GM15510 (cell line): ENCODE data around the gene PARN.

ENCODE experiments used
- POLR2A ChIP-seq: IDR thresholded peaks from 3 replicates; pipeline ENCODE4 v1.6.1; 2011; ENCODE audit warnings: borderline replicate concordance; ENCODE audit not compliant: insufficient read length; ENCODE audit errors: extremely low read depth

PARN gene

DNA sequence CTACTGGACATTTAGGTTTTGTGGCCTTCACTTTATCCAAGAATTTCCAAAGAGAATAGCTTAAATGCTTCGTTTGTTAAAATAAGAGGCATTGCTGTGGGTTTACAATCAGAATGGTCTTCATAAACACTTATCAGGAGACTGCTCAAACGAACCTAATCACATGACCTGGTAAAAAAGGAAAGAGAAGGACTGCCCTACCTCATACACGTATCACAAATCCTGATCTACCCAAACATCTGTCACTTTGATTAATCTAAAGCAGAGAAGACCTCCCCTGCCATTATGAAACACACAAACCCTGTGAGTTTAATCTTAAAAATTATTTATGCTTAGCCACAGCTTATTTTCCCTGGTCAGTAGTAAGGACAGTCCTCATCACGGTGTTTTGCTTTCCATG is 76.6 kb downstream of the PARN start:
- no peak for TF ChIP-seq POLR2A

DNA sequence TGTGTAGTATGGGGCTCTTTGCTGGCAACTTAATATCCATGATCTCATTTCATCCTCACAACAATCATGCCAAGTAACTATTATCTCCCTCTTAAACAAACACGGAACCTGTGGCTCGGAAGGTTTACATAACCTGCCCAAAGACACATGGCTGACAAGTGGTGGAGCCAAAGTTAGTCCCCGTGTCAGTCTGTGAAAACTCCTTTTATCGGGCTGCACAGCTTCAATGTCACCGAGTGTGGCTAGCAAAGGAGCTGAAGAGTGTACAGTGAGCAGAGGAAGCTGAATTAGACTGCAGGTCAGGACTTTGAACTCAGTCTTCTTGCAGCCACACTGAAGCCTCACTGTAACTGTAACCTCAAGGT is 80.3 kb downstream of the PARN start:
- TF ChIP-seq POLR2A = no peak

DNA sequence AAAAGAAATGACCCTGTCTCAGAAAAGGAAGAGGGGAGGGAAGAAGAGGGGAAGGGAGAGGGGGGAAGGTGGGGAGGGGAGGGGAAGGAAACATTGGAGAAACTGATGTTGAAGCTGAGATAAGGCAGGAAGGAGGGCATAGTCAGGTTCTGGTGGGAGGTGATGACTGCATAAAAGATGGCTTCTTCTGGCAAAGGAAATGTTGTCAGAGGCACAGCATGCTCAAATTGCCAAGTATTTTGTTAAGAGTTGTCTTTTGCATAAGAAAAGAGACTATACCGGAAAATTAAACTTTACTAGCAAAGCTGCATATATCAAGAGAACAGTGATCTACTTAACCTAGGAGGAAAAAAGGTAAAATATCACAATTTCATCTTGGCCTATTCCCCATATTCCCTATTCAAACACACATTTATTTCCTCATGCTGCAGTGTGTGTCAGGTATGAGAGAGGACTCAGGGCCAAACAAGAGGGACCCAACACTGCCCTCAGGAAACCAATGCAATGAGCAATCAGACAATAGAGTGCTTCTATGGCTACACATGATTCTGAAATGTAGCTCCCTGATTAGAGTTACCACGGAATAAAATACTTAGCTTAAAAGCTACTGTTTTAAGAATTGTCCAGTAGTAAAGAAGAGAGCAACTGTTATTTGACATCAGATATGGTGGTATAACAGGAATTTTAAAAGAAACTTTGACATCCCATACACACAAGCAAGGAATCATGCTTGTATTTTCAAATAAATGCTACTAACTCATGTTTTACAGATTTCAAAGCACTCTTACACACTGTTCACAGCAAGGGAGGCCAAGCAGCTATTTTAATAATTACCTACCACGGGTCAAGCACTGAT is 80.9 kb downstream of the PARN start:
- TF ChIP-seq POLR2A = no peak

DNA sequence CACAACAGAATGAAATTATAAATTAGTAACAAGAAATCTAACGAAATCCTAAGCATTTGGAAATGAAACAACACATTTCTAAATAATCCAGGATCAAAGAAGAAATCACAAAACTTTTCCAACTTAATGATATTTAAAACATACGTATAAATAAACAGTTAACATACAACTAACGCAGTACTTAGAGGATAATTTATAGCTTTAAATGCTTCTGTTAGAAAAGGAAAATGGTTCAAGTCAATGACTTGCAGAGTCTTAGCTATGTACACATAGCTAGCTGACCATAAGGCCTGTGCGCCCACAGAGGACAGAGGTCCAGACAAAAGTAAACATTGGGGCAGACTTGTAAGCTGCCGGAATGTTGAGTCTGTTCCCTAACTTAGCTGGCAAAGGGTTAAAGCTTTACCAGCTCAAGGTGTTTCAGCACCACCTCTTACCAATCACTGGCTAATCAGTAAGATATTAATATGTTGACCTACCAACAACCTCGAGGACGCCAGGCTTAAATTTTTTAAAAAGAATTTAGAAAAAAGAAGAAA is 84.6 kb downstream of the PARN start:
- no peak for TF ChIP-seq POLR2A

GRCh38 chr16:14539631-14540030 is 90.4 kb downstream of the PARN start:
- TF ChIP-seq POLR2A = no peak

DNA sequence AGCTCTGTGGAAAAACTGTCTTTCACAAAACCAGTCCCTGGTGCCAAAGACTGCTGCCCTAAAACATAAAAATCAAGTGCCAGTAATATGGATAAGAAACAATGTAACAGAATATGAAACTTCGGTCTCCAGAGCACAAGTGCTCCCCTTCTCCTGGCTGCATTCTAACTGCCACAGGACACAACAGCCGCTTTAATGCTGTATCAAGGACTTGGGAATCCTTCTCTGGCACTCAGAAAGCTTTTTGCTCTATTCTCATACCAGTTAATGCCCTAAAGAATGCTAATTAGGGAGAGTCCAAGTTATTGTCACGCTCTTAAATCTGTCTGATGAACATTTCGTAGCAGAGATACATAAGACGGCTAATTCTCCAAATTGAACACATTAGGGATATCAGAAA is 90.9 kb downstream of the PARN start:
- no peak for TF ChIP-seq POLR2A

- TF ChIP-seq POLR2A = no peak
These were observed 91.5 kb downstream of the PARN start for GRCh38 chr16:14538604-14539003.

DNA sequence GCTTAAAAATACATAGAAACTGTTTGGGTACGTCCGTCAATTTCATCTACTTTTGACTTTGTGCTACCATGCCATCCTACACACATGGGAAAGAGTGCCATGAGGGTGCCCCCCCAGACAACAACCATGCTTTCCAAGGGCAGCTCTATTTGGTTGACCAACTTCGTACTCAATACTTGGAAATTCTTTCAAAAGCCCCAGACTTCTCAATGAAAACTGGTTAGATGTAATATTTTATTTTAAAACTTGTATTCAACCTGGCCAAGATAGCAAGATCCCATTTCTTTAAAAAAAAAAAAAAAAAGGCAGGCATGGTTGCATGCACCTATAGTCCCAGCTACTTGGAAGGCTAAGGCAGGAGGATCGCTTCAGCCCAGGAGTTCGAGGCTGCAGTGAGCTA is 98.4 kb downstream of the PARN start:
- no peak for TF ChIP-seq POLR2A

DNA sequence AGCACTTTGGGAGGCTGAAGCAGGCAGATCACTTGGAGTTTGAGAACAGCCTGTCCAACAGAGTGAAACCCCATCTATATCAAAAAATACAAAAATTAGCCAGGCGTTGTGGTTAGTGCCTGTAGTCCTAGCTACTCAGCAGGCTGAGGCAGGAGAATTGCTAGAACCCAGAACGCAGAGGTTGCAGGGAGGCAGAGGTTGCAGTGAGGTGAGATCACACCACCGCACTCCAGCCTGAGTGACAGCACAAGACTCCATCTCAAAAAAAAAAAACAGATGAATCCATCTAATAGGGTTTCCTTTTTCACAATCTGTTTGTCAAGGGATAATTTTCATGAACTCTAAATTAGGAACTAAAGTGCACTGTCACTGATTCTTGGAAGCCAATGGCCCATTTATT is 99.0 kb downstream of the PARN start:
- TF ChIP-seq POLR2A = no peak

DNA sequence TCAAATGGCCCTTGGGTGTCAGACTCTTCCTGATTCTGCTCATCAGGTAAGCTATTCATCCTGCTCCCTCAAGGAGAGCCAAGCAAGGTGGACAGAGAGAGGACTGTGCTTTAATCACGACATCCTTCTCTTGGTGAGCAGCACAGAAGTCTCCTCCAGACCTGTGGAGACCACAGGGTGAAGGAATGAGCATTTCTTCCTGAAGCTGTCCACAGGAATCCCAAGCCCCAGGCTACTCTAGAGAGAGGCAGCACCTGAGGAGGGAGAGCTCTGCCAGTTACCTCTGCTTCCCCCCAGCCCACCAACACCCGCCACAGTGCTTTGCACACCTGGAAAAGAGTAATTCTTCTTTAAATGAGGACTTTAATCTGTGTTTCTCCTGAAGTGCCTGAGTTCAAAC is 100.0 kb downstream of the PARN start:
- TF ChIP-seq POLR2A = no peak

DNA sequence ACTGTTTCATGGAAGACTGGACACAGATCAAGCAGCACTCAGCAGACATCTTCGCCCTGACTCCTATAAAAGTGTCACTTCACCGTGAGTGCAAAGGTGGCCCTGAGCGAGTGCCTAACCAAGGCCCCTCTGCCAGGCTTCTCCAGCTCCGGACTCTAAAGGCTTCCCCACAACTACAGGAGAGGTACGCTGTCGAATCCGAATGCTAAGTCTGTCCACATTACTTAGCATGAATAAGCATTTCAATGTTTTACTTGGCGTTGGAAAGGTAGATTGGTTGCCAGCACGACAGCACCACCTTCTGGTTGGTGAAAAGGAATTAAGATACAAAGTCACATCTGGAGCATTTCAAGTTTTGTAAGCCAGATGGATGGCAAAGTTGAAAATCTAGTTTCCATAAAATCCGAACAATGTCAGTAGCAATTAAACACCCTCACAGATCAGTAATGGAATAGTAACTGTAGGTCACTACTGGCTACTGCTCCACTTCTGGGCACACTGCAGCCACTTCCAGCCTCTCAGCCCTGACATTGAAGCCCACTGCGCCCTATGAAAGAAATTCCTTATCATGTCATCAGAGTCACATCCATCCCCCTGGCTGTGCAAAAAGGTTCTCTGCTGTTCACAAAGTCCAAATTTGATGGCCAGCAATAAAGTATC is 100.9 kb downstream of the PARN start:
- no peak for TF ChIP-seq POLR2A

DNA sequence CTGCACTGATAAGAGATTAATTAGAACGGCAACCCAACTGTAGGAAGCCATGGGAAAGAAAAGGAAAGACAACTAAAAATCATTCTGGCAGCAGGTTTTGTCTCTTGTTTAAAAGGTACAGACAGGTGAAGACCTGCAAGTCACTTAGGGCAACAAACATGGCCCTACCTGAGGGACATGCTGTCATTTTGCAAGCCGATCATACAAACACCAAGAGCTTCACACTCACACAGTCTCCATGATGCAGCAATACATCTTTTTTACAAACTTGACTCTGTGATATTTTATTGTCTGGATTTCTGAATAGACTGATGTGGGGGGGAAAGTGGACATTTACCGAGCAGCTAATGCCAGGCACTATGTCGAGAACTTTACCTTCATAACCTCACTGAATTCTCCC is 101.8 kb downstream of the PARN start:
- TF ChIP-seq POLR2A = no peak

DNA sequence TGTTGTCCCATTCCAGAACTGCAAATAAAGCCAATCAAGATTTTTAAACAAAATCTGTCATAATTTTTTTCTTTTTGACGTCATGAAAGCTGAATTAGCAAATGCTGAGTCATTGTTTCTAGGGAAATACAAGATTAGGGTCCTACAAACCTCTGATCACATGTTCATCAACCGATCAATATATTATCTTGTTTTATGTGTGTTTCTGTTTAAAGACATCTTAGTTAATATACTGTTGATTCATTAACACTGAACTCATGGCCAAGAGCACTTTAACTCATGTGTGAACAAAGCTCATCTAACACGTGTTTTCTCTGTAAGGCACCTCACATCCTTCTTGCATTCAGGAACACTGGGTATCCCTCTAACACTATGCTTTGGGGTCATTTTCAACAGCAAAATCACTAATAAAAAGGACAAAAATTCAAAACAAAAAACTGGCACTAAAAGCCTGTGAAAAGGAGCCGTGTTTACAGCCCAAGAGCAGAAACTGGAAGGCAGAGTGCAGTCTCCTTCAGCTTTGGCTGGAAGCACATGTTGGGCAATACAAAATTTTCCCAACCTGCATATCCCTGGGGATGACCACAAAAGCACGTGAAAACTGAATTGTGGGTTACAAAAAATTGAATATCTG is 102.5 kb downstream of the PARN start:
- no peak for TF ChIP-seq POLR2A

DNA sequence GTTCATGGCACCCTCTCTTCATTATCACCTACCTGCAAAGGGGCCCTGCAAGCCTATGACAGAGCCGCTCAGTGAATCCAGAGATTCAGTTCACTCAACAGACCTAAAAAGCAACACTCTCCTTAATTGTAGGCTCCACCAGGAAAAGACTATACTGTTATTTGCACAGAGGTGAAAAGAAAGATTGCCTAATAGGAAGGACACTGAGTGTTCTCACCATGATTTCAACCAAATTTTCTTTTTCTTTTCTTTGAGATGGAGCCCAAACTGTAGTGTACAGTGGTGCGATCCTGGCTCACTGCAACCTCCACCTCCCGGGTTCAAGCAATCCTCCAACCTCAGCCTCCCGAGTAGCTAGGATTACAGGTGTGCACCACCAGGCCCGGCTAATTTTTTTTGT is 104.5 kb downstream of the PARN start:
- TF ChIP-seq POLR2A = no peak

GRCh38 chr16:14524979-14525378 is 105.1 kb downstream of the PARN start:
- TF ChIP-seq POLR2A = no peak
